NT2/D1 (cell line): ENCODE measurements around the gene TBL1XR1.
"Not testable (repeated sequence)": the region's sequence is repeated elsewhere in the genome, so short reads cannot be mapped to it uniquely, and the experiment has no call there.

Experiments used
- DNase-seq: peaks from one replicate; pipeline ENCODE4 v3.0.0-alpha.2; 2011; ENCODE audit warnings: low read depth, low spot score
- H3K27me3 ChIP-seq: 2 replicates; pipeline ENCODE4 v1.6.0; 2011; ENCODE audit warnings: mild to moderate bottlenecking; ENCODE audit not compliant: insufficient read length, insufficient read depth
- H3K36me3 ChIP-seq: 2 replicates; pipeline ENCODE4 v1.6.1; 2011; ENCODE audit warnings: mild to moderate bottlenecking, low read length, mixed read lengths; ENCODE audit not compliant: insufficient read depth, insufficient read length
- H3K4me1 ChIP-seq: 2 replicates; pipeline ENCODE4 v1.5.1; 2011; ENCODE audit not compliant: insufficient read depth, insufficient read length
- H3K4me3 ChIP-seq: 2 replicates; pipeline ENCODE4 v1.5.1; 2011; ENCODE audit warnings: low read depth; ENCODE audit not compliant: insufficient read length
- H3K9ac ChIP-seq: 2 replicates; pipeline ENCODE4 v1.6.0; 2011; ENCODE audit warnings: low read depth; ENCODE audit not compliant: insufficient read length
- H3K9me3 ChIP-seq: 2 replicates; pipeline ENCODE4 v1.5.1; 2011; ENCODE audit warnings: mild to moderate bottlenecking, low read length; ENCODE audit not compliant: insufficient read depth
- SUZ12 ChIP-seq: IDR thresholded peaks from 2 replicates; pipeline ENCODE4 v1.6.1; 2011; ENCODE audit not compliant: insufficient read length, insufficient read depth; ENCODE audit errors: extremely low read depth
- YY1 ChIP-seq: IDR thresholded peaks from 2 replicates; pipeline ENCODE4 v1.6.1; 2011; ENCODE audit not compliant: insufficient read length, insufficient read depth
- ZNF274 ChIP-seq: IDR thresholded peaks from 2 replicates; pipeline ENCODE4 v1.6.1; 2011; ENCODE audit warnings: mild to moderate bottlenecking, low read depth, low read length

The TBL1XR1 gene

GRCh38 chr3:177145381-177145780, 51.9 kb downstream of the TBL1XR1 start:
- Histone ChIP-seq H3K4me1 (peaks cover 3% of the 10 kb centered on the region), H3K4me3 (no peak overlapping the region), H3K9me3 (no peaks in the 10 kb centered on the region), H3K9ac (no peak overlapping the region), H3K27me3 (no peaks in the 10 kb centered on the region), H3K36me3 (peaks cover 3% of the 10 kb centered on the region)
- DNase-seq = no peak
- TF ChIP-seq SUZ12 = no peak
- TF ChIP-seq YY1 = no peak
- TF ChIP-seq ZNF274 = no peak

DNA sequence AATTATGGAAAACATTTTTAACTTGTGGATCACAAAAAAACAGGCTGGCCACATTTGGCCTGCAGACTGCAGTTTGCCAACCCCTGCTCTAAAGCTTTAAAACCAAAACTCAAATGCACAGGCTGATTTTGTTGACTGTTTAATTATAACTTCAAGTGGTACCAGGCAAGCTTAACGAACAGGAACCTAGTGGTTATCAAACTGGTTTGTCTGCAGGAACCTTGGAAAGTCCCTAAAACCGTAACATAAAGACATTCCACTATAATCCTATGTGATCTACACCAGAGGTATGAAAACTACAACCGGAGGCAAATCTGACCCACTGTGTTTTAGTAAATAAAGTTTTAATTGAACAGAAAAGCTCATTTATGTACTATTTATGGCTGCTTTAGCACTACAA, 52.4 kb downstream of the TBL1XR1 start:
- Histone ChIP-seq H3K4me1 (peaks cover 3% of the 10 kb centered on the region), H3K9me3 (no peaks in the 10 kb centered on the region), H3K4me3 (no peak overlapping the region), H3K27me3 (no peaks in the 10 kb centered on the region), H3K9ac (no peak overlapping the region), H3K36me3 (peaks cover 3% of the 10 kb centered on the region)
- DNase-seq = no peak
- no peak for TF ChIP-seq YY1
- no peak for TF ChIP-seq SUZ12
- no peak for TF ChIP-seq ZNF274

DNA sequence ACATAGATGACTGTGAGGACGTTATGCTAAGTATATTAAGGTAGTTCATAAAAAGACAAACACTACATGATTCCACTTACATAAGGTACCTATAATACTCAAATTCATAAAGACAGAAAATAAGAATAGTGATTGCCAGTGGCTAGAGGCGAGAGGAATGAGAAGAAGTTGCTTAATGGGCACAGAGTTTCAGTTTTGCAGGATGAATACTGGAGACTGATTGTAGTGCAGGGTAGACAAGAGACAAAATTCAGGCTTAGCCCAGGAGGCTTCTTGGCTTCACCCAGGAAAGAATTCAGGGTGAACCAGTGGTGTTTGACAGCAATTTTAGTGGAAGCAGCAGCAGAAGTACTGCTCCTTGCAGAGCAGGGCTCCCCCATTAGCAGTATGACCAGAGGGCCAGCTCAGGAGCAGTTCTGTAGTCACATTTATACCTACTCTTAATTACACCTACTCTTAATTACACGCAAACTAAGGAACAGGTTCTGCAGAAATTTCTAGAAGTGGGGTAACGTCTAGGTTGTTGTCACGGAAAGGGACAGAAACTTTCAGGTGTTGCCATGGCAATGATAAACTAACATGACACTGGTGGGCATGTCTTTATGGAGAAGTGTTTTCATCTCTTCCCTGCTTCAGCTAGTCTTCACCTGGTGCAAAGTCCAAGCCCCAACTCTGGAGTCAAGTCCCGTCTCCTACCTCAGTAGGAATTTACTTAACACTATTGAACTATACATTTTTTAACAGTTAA, 55.2 kb downstream of the TBL1XR1 start:
- TF ChIP-seq ZNF274 (no peak), SUZ12 (no peak), YY1 (no peak)
- Histone ChIP-seq H3K27me3 (no peaks in the 10 kb centered on the region), H3K4me1 (no peaks in the 10 kb centered on the region), H3K36me3 (peaks cover 3% of the 10 kb centered on the region), H3K9ac (no peak overlapping the region), H3K4me3 (no peak overlapping the region), H3K9me3 (no peaks in the 10 kb centered on the region)
- DNase-seq = no peak

GRCh38 chr3:177141471-177141870, 55.8 kb downstream of the TBL1XR1 start:
- TF ChIP-seq YY1 = no peak
- H3K4me1 ChIP-seq = no peaks in the 10 kb centered on the region

DNA sequence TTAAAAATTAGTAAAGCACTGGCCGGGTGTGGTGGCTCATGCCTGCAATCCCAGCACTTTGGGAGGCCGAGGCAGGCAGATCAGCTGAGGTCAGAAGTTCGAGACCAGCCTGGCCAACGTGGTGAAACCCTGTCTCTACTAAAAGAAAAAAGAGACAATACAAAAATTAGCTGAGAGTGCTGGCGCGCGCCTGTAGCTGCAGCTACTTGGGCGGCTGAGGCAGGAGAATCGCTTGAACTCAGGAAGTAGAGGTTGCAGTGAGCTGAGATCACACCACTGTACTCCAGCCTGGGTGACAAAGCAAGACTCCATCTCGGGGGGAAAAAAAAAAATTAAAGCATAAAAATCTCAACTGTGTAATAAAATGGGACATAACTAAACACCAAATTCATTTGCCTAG, 58.1 kb downstream of the TBL1XR1 start:
- DNase-seq, H3K4me3 ChIP-seq, H3K9me3 ChIP-seq, H3K4me1 ChIP-seq, H3K9ac ChIP-seq, H3K27me3 ChIP-seq, H3K36me3 ChIP-seq: not testable (repeated sequence)

More at GRCh38 chr3:177141471-177141870, 55.8 kb downstream of the TBL1XR1 start:
- H3K36me3 ChIP-seq = peaks cover 3% of the 10 kb centered on the region
- H3K9ac ChIP-seq = no peak overlapping the region
- no peak overlapping the region for H3K4me3 ChIP-seq
- H3K27me3 ChIP-seq = no peaks in the 10 kb centered on the region
- no peak for DNase-seq
- no peaks in the 10 kb centered on the region for H3K9me3 ChIP-seq

DNA sequence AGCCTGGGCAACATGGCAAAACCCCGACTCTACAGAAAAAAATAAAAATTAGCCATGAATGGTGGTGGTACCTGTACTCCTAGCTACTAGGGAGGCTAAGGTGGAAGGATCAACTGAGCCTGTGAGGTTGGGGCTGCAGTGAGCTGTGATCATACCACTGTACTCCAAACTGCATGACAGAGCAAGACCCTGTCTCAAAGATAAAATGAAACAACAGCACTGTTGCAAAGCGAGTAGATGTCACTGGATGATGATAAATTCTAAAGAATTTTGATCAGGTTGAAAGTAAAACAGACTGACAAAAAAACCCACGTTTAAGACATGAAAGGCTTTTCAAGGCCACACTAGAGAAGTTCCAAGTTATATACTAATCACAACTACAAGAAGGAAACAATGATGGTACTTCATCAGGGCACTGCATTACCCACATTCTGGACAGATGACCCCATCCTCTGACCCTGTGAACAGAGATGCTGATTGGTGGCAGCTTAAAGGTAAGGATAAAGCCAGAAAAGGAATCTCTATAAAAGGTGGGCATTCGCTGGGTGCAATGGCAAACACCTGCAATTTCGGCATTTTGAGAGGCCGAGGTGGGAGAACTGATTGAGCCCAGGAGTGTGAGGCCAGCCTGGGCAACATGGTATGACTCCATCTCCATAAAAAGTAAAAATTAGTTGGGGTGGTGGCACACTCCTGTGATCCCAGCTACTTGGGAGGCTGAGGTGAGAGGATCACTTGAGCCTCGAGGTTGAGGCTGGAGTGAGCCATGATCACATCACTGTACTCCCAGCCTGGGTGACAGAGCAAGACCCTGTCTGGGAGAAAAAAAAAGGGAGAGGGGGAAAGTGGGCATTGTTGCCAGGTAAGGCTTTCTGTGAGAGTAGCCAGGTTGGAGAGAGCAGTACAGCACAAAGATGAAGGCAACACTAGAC, 59.2 kb downstream of the TBL1XR1 start:
- Histone ChIP-seq H3K27me3 (no peaks in the 10 kb centered on the region), H3K9ac (no peak overlapping the region), H3K4me1 (no peaks in the 10 kb centered on the region), H3K4me3 (no peak overlapping the region), H3K9me3 (no peaks in the 10 kb centered on the region), H3K36me3 (peaks cover 7% of the 10 kb centered on the region)
- no peak for DNase-seq
- TF ChIP-seq SUZ12 (no peak), YY1 (no peak), ZNF274 (no peak)

DNA sequence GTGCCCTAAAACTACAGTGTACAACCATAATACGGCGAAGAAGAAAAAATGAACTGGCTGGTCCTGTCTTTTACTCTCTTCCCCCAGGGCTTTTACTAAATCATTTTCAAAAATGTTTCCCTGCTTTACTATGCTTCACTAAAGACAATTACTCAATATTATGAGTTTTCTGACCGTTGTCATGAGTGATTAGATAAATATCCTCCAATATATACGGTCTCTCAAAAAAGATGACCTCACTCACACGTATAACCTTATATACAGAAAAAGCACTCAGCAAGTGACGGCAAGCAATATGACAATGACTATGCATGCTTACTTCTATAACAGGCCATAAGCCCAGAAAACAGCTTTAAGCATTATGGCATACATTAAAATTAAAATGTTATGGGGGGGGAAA, 60.5 kb downstream of the TBL1XR1 start:
- no peak overlapping the region for H3K4me3 ChIP-seq
- H3K9me3 ChIP-seq = no peaks in the 10 kb centered on the region
- DNase-seq = no peak
- no peak for TF ChIP-seq SUZ12
- TF ChIP-seq ZNF274 = no peak
- no peak for TF ChIP-seq YY1
- H3K4me1 ChIP-seq = no peaks in the 10 kb centered on the region
- H3K27me3 ChIP-seq = no peaks in the 10 kb centered on the region
- H3K36me3 ChIP-seq = peaks cover 13% of the 10 kb centered on the region
- H3K9ac ChIP-seq = no peak overlapping the region
